OCI-LY3 (cell line): ENCODE measurements around the gene TTC23.

ENCODE experiments used
- H2AFZ ChIP-seq: fragments of 200-600, 300-600 bp; shearing (Covaris generic); 2 replicates; pipeline ENCODE4 v1.6.0; 2014; ENCODE audit warnings: antibody characterized with exemption, low read depth, low read length
- H3K27ac ChIP-seq: fragments of 200-600, 300-600 bp; sonication (generic); 2 replicates; pipeline ENCODE4 v1.5.1; 2014; ENCODE audit warnings: mild to moderate bottlenecking, low read length, moderate library complexity, mixed read lengths
- H3K27me3 ChIP-seq: fragments of 200-600, 300-600 bp; sonication (generic); 2 replicates; pipeline ENCODE4 v1.6.1; 2014; ENCODE audit warnings: low read depth, low read length, mixed read lengths
- H3K36me3 ChIP-seq: fragments of 200-600, 300-600 bp; sonication (generic); replicated peaks from 2 replicates; pipeline ENCODE3; 2014; ENCODE audit warnings: low read depth, low read length, mixed read lengths
- H3K4me1 ChIP-seq: fragments of 300-600, 200-600 bp; sonication (generic); 2 replicates; pipeline ENCODE4 v1.6.1; 2014; ENCODE audit warnings: low read length, mixed read lengths
- H3K4me2 ChIP-seq: fragments of 200-600, 300-600 bp; sonication (generic); 2 replicates; pipeline ENCODE4 v1.6.1; 2014; ENCODE audit warnings: low read length, mixed read lengths
- H3K4me3 ChIP-seq: fragments of 300-600, 200-600 bp; sonication (generic); 2 replicates; pipeline ENCODE4 v1.5.1; 2014; ENCODE audit warnings: antibody characterized with exemption, mild to moderate bottlenecking, low read length, moderate library complexity
- H3K79me2 ChIP-seq: fragments of 300-600, 200-600 bp; shearing (Covaris generic); 2 replicates; pipeline ENCODE4 v1.6.1; 2014; ENCODE audit warnings: mild to moderate bottlenecking, low read length, mixed read lengths
- H3K9ac ChIP-seq: fragments of 300-600, 200-600 bp; shearing (Covaris generic); 2 replicates; pipeline ENCODE4 v1.6.0; 2014; ENCODE audit warnings: mild to moderate bottlenecking, low read length, moderate library complexity
- H3K9me3 ChIP-seq: fragments of 200-600, 300-600 bp; shearing (Covaris generic); 2 replicates; pipeline ENCODE4 v1.6.1; 2014; ENCODE audit warnings: low read length, mixed read lengths; ENCODE audit not compliant: insufficient read depth
- H4K20me1 ChIP-seq: fragments of 200-600, 300-600 bp; sonication (generic); 2 replicates; pipeline ENCODE4 v1.6.1; 2016; ENCODE audit warnings: low read length, mixed read lengths; ENCODE audit not compliant: insufficient read depth
- CTCF ChIP-seq: fragments of 200-600, 300-600 bp; sonication (generic); IDR thresholded peaks from 2 replicates; pipeline ENCODE4 v1.5.1; 2014; ENCODE audit warnings: antibody characterized with exemption, low read length, low read depth
- EZH2phosphoT487 ChIP-seq: fragments of 200-600 bp; shearing (Covaris generic); IDR thresholded peaks from 2 replicates; pipeline ENCODE4 v1.6.1; 2018; ENCODE audit warnings: antibody characterized with exemption, mixed run types, low read depth

The TTC23 gene

GRCh38 chr15:99180964-99181306 lies 68.4 kb downstream of the TTC23 start:
- H4K20me1 ChIP-seq, result no peaks in the 10 kb centered on the region
- no peak overlapping the region for H3K4me2 ChIP-seq
- H3K9me3 ChIP-seq, result no peaks in the 10 kb centered on the region

GRCh38 chr15:99180086-99180963 lies 69.1 kb downstream of the TTC23 start:
- Histone ChIP-seq H3K4me1 (peaks cover 6% of the 10 kb centered on the region; the same call in 1 of the 2 replicates), H3K36me3 (no peaks in the 10 kb centered on the region), H3K27me3 (0 out of 2 replicates have a peak, but pooled peaks cover 3% of the 10 kb centered on the region), H3K9ac (no peak overlapping the region), H3K4me2 (no peak overlapping the region), H3K4me3 (no peak overlapping the region), H4K20me1 (no peaks in the 10 kb centered on the region), H3K9me3 (no peaks in the 10 kb centered on the region), H3K27ac (no peak overlapping the region), H3K79me2 (no peaks in the 10 kb centered on the region), H2AFZ (no peak overlapping the region)
- TF ChIP-seq CTCF (no peak), EZH2phosphoT487 (no peak)

More at GRCh38 chr15:99180964-99181306, 68.4 kb downstream of the TTC23 start:
- TF ChIP-seq CTCF (no peak), EZH2phosphoT487 (no peak)
- H2AFZ ChIP-seq, result no peak overlapping the region
- no peak overlapping the region for H3K4me3 ChIP-seq
- H3K9ac ChIP-seq, result no peak overlapping the region
- no peaks in the 10 kb centered on the region for H3K79me2 ChIP-seq
- H3K36me3 ChIP-seq, result no peaks in the 10 kb centered on the region
- H3K27me3 ChIP-seq, result 0 out of 2 replicates have a peak, but pooled peaks cover 3% of the 10 kb centered on the region
- no peak overlapping the region for H3K27ac ChIP-seq
- H3K4me1 ChIP-seq, result peaks cover 6% of the 10 kb centered on the region; the same call in 1 of the 2 replicates

- Histone ChIP-seq H3K27me3 (0 out of 2 replicates have a peak, but pooled peaks cover 3% of the 10 kb centered on the region), H3K4me1 (peaks cover 6% of the 10 kb centered on the region; the same call in 1 of the 2 replicates), H4K20me1 (no peaks in the 10 kb centered on the region), H3K4me2 (no peak overlapping the region), H2AFZ (no peak overlapping the region), H3K4me3 (no peak overlapping the region), H3K79me2 (no peaks in the 10 kb centered on the region), H3K36me3 (no peaks in the 10 kb centered on the region), H3K9me3 (no peaks in the 10 kb centered on the region), H3K9ac (no peak overlapping the region), H3K27ac (no peak overlapping the region)
- TF ChIP-seq EZH2phosphoT487, result no peak
- no peak for TF ChIP-seq CTCF
Measured at GRCh38 chr15:99177679-99178078, 71.7 kb downstream of the TTC23 start.

GRCh38 chr15:99176757-99177156 lies 72.6 kb downstream of the TTC23 start:
- Histone ChIP-seq H4K20me1 (no peaks in the 10 kb centered on the region), H2AFZ (no peak overlapping the region), H3K36me3 (no peaks in the 10 kb centered on the region), H3K4me2 (no peak overlapping the region), H3K79me2 (no peaks in the 10 kb centered on the region), H3K27ac (no peak overlapping the region), H3K9me3 (no peaks in the 10 kb centered on the region), H3K27me3 (0 out of 2 replicates have a peak, but pooled peaks cover 3% of the 10 kb centered on the region), H3K4me3 (no peak overlapping the region), H3K4me1 (peaks cover 6% of the 10 kb centered on the region; the same call in 1 of the 2 replicates), H3K9ac (no peak overlapping the region)
- no peak for TF ChIP-seq CTCF
- no peak for TF ChIP-seq EZH2phosphoT487
